ENCODE data around the gene ANKRD12.
A peak's percentile ranks its signal among the peaks of the same experiment; 100 is the strongest.

The ANKRD12 gene

GRCh38 chr18:9106800-9107584, 29.6 kb upstream of the ANKRD12 start:
- no peak for DNase-seq

GRCh38 chr18:9108911-9109310, 27.7 kb upstream of the ANKRD12 start:
- DNase-seq = no peak

GRCh38 chr18:9109523-9109922, 27.1 kb upstream of the ANKRD12 start:
- no peak for DNase-seq

GRCh38 chr18:9113468-9114149, 23.0 kb upstream of the ANKRD12 start:
- DNase-seq = no peak

GRCh38 chr18:9115984-9116383, 20.6 kb upstream of the ANKRD12 start:
- DNase-seq = no peak

- DNase-seq = peak in 3 of 6 experiments; percentile 31 to 41 (median 39)
Measured at GRCh38 chr18:9117980-9118841, 18.4 kb upstream of the ANKRD12 start.

GRCh38 chr18:9120796-9121195, 15.8 kb upstream of the ANKRD12 start:
- DNase-seq = peak in 3 of 6 experiments; percentile 18 to 22 (median 21)

- no peak for DNase-seq
Measured at GRCh38 chr18:9123520-9123919, 13.1 kb upstream of the ANKRD12 start.

GRCh38 chr18:9124824-9125223, 11.8 kb upstream of the ANKRD12 start:
- DNase-seq = no peak

- no peak for DNase-seq
Measured at GRCh38 chr18:9126337-9126736, 10.2 kb upstream of the ANKRD12 start.

GRCh38 chr18:9130195-9130594, 6.4 kb upstream of the ANKRD12 start:
- DNase-seq = no peak

- DNase-seq = no peak
Measured at GRCh38 chr18:9130806-9131205, 5.8 kb upstream of the ANKRD12 start.

- DNase-seq = no peak
Measured at GRCh38 chr18:9132628-9133027, 4.0 kb upstream of the ANKRD12 start.

- no peak for DNase-seq
Measured at GRCh38 chr18:9133225-9133624, 3.4 kb upstream of the ANKRD12 start.

- no peak for DNase-seq
Measured at GRCh38 chr18:9135081-9135911, 1.3 kb upstream of the ANKRD12 start.

- peak in 2 of 6 experiments; percentile 75 to 83 for DNase-seq
Measured at GRCh38 chr18:9135912-9136314, 668 bp upstream of the ANKRD12 start.

GRCh38 chr18:9137168-9138066, 836 bp downstream of the ANKRD12 start:
- peak; percentile 69 to 81 (median 76) for DNase-seq

- no peak for DNase-seq
Measured at GRCh38 chr18:9139400-9140039, 2.9 kb downstream of the ANKRD12 start.

- no peak for DNase-seq
Measured at GRCh38 chr18:9140381-9140780, 3.8 kb downstream of the ANKRD12 start.

GRCh38 chr18:9140984-9141383, 4.4 kb downstream of the ANKRD12 start:
- DNase-seq = no peak

- DNase-seq = no peak
Measured at GRCh38 chr18:9146224-9146623, 9.6 kb downstream of the ANKRD12 start.

Measured in stimulated activated naive CD4-positive, alpha-beta T cell (primary cell).